HL-60 (cell line): ENCODE data around the gene LRP1B.

Experiments
- GABPA ChIP-seq: IDR thresholded peaks from 2 replicates; pipeline ENCODE4 v1.6.1; 2012; ENCODE audit warnings: low read depth
- TF ChIP-seq, protein P1 (sequence below): IDR thresholded peaks from one replicate; pipeline ENCODE4 v1.5.1; 2011; ENCODE audit warnings: low read length, control low read depth, inconsistent platforms; ENCODE audit not compliant: insufficient read depth

DNA sequence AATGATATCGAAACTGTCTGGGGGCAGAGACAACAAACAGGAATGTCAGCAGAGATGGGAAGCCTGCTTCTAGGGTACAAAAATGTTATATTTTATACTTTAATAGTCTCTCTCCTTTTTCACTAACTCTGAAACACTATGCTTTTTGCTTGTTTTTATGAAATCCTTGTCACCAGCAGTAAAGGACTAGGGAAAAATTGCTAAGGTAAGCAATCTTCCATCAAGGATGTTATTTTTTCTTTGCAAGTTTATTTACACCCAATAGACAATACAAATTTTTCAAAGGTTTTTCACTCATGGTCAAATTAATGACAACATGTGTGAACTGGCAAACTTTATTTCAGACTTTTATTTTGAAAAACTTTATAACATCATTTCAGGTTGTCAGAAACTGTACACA, 1884.8 kb downstream of the LRP1B start:
- TF ChIP-seq, protein P1, sequence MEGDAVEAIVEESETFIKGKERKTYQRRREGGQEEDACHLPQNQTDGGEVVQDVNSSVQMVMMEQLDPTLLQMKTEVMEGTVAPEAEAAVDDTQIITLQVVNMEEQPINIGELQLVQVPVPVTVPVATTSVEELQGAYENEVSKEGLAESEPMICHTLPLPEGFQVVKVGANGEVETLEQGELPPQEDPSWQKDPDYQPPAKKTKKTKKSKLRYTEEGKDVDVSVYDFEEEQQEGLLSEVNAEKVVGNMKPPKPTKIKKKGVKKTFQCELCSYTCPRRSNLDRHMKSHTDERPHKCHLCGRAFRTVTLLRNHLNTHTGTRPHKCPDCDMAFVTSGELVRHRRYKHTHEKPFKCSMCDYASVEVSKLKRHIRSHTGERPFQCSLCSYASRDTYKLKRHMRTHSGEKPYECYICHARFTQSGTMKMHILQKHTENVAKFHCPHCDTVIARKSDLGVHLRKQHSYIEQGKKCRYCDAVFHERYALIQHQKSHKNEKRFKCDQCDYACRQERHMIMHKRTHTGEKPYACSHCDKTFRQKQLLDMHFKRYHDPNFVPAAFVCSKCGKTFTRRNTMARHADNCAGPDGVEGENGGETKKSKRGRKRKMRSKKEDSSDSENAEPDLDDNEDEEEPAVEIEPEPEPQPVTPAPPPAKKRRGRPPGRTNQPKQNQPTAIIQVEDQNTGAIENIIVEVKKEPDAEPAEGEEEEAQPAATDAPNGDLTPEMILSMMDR: no peak
- TF ChIP-seq GABPA: no peak
